Retinal pigment epithelial cell (primary cell): ENCODE results near the gene CCNT2.
"Not testable (repeated sequence)": the region's sequence is repeated elsewhere in the genome, so short reads cannot be mapped to it uniquely, and the experiment has no call there.

Experiments
- DNase-seq: peaks from one replicate; pipeline ENCODE4 v3.0.0-alpha.2; 2010; ENCODE audit warnings: low read depth
- H3K4me3 ChIP-seq: 2 replicates; pipeline ENCODE4 v1.5.1; 2011; ENCODE audit warnings: mild to moderate bottlenecking, low read length, control low read depth, moderate library complexity
- CTCF ChIP-seq: conservative IDR thresholded peaks from 2 replicates; pipeline ENCODE4 v1.5.1; 2011; ENCODE audit warnings: low read depth, low read length, control low read depth, inconsistent platforms

CCNT2 gene

GRCh38 chr2:134975281-134976009 lies 56.8 kb downstream of the CCNT2 start:
- no peak for TF ChIP-seq CTCF
- DNase-seq = no peak

GRCh38 chr2:134976074-134976702 lies 57.6 kb downstream of the CCNT2 start:
- no peak for DNase-seq
- TF ChIP-seq CTCF = no peak
- no peak overlapping the region for H3K4me3 ChIP-seq

More at GRCh38 chr2:134975281-134976009, 56.8 kb downstream of the CCNT2 start:
- no peak overlapping the region for H3K4me3 ChIP-seq

- DNase-seq = not testable (repeated sequence)
Measured at GRCh38 chr2:134977104-134977503, 58.5 kb downstream of the CCNT2 start.

GRCh38 chr2:134979221-134979620 lies 60.6 kb downstream of the CCNT2 start:
- TF ChIP-seq CTCF = no peak
- no peak overlapping the region for H3K4me3 ChIP-seq
- no peak for DNase-seq

More at GRCh38 chr2:134977104-134977503, 58.5 kb downstream of the CCNT2 start:
- not testable (repeated sequence) for H3K4me3 ChIP-seq

GRCh38 chr2:134980639-134981038 lies 62.0 kb downstream of the CCNT2 start:
- no peak overlapping the region for H3K4me3 ChIP-seq
- no peak for TF ChIP-seq CTCF
- no peak for DNase-seq

GRCh38 chr2:134982603-134983002 lies 64.0 kb downstream of the CCNT2 start:
- H3K4me3 ChIP-seq = no peak overlapping the region
- no peak for TF ChIP-seq CTCF
- DNase-seq = no peak

- TF ChIP-seq CTCF = no peak
- no peak for DNase-seq
- no peak overlapping the region for H3K4me3 ChIP-seq
Measured at GRCh38 chr2:134985061-134985460, 66.4 kb downstream of the CCNT2 start.
